ENCODE measurements around the gene MESP2.
"Not testable (repeated sequence)": the region's sequence is repeated elsewhere in the genome, so short reads cannot be mapped to it uniquely, and the experiment has no call there.

Gene MESP2

DNA sequence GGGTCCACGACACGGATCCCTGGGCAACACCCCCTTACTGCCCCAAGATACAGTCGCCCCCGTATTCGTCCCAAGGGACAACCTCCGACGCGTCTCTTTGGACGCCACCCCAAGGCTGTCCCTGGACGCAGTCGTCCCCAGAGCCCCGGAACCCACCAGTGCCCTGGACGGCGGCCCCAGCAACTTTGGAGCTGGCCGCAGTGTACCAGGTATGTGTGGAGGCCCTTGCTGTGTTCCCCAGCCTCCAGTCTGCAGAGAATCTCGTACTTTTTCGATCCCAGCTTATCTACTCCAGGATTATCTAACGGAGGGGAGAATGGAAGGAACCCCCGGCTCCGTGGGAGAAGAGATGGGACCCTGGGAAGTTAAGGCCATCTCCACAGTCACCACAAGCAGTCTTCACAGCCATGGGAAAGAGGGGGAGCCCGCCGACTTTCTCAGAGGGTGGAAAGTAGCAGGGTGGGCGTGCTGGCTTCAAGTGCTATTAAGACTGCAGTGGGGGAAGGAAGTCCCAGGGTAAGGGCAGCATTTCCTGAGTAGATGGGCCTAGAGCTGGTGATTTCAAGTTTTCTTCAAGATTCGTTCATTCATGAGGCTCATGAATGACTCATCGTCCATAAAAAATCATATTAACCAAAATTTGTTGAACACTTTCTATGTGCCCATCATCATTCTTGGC, 1.1 kb downstream of the MESP2 start:
- in situ Hi-C loops (cut with MboI; ENCODE audit: low sequenced_read_pairs), result no loop called here

DNA sequence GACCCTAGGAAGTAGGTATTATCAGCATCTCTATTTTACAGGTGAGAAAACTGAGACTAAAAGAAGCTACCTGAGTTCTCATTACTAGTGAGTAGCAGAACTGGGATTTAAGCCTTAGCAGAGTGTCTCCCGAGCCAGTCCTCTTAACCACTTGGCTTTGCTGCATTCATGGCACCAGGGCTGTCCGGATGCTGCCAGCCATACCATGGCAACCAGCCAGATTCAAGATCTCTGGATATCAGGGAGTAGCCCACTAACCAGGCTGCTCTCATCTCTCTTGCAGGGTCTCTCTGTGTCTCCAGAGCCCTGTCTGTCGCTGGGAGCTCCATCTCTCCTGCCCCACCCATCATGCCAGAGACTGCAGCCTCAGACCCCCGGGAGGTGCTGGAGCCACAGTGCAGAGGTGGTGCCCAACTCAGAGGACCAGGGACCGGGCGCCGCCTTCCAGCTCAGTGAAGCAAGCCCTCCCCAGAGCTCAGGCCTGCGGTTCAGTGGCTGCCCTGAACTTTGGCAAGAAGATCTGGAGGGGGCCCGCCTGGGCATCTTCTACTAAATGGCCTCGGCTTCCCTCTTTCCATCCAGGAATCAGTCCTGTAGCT, 1.7 kb downstream of the MESP2 start:
- in situ Hi-C loops (cut with MboI; ENCODE audit: low sequenced_read_pairs), result no loop called here

DNA sequence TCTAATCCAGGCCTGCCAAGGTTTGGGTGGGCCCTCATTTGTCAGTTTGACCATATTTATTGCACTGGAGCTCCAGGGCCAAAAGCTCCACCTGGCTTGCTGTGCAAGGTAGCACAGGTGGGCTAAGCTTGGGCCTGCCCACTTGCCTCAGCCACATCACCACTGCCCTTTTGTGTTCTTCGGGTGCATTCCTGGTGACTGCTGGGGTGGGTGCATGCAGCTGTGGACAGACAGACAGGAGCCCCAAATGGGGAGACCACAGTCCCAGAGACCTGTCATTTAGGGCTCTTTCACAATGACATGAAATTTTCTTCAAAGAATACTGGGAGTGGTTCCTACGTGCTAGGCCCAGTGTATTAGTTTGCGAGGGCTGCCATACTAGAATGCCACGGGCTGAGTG, 2.7 kb downstream of the MESP2 start:
- in situ Hi-C loops (cut with MboI; ENCODE audit: low sequenced_read_pairs), result no loop called here

DNA sequence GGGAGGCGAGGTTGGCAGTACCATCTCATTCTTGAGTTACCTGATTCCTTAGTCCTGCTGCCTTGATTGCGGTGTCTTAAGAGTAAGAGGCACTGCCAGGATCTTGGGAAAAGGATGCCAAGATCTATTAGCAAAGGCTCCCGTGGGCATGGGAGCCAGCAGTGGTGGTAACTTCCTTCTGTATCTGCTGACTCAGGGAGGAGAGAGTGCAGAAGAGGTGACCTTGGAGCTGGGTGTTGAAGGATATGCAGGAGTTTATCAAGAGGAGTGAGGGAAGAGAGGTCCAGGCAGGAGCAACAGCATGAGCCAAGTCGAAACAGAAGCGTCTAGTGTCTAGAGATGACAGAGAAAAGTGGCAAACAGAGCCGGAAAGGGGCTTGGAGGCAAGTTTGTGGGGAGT, 4.5 kb downstream of the MESP2 start:
- in situ Hi-C loops (cut with MboI; ENCODE audit: low sequenced_read_pairs), result no loop called here

DNA sequence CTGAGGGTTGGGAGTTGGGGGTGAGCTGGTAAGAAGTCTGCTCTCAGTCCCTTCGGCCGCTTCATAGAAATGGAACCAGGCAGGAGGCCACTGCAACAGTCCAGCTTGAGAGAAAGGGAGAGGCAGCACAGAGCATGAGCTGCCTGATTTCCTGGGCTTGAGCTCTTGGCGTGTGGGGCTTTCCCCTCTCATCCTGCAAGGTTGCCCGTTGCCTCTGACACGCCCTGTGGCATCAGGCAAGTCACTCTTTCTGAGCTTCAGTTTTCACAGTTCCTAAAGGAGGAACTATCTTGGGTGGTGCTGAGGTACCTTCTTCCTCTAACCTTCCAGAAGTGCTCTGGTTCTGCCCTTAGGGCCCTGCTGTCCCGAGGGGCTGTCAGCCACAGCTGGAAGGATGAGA, 4.9 kb downstream of the MESP2 start:
- in situ Hi-C loops (cut with MboI; ENCODE audit: low sequenced_read_pairs), result no loop called here

DNA sequence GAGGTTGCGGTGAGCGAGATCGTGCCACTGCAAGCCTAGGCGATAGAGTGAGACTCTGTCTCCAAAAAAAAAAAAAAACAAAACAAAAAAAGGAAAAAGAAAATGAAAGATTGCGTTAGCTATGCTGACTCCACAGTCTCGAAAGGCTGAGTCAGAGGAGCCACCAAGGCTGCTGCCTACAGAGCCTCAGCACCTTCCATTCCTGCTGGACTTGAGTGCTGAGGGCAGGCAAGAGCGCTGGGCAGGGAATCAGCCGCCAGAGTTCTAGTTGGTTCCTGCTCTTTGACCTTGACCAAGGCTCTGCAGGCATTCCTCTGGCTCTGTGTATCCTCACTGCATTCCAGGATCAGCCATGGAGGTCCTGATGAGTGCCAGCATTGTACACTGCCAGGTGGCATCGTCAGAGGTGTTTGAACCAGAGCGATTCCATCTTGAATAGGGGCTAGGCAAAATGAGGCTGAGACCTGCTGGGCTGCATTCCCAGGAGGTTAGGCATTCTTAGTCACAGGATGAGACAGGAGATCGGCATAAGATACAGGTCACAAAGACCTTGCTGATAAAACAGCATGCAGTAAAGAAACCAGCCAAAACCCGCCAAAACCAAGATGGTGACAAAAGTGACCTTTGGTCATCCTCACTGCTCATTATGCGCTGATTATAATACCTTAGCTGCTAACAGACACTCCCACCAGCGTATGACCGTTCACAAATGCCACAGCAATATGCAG, 5.9 kb downstream of the MESP2 start:
- in situ Hi-C loops (cut with MboI; ENCODE audit: low sequenced_read_pairs), result no loop called here

DNA sequence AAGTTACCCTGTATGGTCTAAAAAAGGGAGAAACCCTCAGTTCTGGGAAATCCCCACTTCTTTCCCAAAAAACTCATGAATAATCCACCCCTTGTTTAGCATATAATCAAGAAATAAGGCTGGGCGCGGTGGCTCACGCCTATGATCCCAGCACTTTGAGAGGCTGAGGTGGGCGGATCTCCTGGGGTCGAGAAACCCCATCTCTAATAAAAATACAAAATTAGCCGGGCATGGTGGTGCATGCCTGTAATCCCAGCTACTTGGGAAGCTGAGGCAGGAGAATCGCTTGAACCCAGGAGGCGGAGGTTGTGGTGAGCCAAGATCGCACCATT, 6.5 kb downstream of the MESP2 start:
- in situ Hi-C loops (cut with MboI; ENCODE audit: low sequenced_read_pairs), result not testable (repeated sequence)

DNA sequence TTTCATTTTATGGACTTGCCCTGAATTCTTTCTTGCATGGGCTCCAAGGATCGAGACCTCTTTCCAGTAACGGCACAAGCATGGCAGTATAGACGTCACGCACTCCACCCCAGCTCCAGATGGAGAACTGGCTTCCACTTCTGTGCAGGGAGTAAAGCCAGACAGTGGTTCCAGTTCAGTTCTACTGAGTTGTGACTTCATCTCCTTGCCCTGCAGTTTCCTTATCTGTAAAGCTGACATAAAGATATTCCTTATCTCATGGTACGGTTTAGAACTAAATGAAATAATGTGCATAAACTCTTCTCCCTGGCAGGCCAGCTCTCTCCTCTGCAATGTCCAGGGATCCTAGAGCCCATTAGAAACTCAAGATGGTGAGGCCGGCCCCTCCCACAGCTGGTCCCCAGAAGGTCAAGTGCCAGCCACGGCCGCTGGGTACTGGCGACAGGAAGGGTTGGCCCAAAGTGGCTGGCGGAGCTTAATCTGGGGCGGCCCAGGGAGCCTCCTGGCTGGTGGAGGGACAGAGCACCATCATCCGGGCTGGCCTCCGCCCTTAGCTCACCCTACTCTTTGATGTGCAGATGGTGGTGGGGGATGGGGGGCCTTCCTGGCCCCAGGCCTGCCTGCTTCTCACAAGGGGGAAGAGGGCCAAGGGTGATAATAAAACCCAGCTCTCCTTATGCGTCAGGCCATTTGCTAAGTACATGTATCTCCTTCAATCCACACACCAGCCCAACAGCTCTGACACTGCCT, 7.2 kb downstream of the MESP2 start:
- in situ Hi-C loops (cut with MboI; ENCODE audit: low sequenced_read_pairs), result no loop called here

DNA sequence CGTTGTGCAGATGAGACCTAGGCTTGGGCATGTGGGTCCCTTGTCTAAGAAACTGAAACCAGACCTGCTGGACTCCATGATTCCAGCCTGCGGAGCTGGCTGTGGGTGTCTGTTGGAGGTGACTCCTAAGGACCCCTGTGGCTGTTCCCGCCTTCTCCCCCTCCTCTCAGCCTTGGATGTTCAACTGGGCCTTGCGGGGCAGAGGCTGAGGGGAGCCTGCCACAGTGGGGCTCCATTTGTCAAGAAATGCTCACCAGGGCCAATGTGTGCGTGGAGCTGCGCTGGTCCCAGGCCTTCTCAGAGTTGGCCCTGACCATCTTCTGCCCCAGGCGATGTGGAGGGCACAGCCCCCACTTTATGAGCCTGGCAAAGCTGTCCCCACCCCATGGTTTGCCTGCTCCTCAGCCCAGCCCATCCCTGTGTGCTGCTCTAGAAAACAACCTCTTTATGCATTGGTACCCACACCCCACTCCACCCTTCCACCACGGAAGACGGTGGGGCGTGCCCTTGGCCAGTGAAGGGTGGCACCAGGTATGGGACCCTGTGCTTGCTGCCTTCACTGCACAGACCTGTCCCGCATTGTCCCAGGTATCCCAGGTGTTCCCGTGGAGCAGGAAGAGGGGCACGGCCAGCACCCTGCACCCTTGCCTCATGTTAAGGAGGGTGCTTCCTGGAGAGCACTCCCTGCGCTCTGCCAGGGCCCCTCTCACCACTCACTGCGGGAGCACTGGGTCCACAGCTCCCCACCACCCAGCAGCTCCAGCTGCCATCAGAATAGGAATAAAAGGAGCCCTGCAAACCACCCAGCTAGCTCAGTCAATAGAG, 7.9 kb downstream of the MESP2 start:
- in situ Hi-C loops (cut with MboI; ENCODE audit: low sequenced_read_pairs), result no loop called here

DNA sequence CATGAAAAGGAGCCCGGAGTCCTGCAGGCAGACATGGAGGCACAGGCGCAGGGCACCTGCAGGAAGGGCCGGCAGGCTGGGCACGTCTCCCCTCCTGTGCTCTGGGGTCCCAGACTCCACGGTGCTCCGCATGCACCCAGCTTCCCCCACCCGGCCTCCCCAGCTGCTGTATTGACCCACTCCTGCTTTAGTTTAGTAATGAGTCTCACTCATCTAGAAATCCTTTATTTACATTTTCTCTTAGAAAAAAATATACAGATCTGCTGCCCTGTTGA, 8.5 kb downstream of the MESP2 start:
- in situ Hi-C loops (cut with MboI; ENCODE audit: low sequenced_read_pairs), result no loop called here

DNA sequence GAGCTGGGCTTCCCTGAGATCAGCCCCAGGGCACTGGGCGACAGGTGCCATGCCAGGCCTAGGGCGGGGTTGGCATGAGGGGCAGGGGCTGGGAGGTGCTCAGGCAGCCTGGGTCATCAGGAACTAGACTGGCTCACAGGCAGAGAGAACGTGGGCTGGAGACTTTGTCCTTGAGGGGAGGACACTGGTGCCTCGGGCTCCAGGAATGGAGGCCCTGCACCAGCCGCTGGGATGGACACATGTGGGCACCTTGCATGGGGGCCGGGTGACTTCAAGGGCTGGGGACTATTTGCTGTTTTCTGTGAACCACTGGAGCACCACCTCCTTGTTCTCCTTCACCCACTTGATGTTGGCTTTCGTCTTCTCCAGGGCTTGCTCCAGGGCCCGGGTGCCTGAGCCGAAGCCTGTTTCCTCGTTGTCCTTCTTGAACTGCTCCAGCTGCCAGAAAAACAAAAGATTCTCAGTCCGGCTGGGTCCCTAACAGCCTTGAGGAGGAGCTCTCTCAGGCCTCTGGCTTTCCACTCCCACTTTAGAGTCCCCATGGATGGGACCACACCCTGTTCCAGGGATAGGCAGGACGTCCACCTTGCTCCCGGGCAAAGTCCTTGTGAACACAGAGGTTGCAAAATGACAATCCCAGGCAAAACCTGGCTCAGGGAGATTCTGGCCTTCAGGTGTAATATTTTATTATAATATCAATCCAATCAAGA, 9.1 kb downstream of the MESP2 start:
- in situ Hi-C loops (cut with MboI; ENCODE audit: low sequenced_read_pairs), result no loop called here

DNA sequence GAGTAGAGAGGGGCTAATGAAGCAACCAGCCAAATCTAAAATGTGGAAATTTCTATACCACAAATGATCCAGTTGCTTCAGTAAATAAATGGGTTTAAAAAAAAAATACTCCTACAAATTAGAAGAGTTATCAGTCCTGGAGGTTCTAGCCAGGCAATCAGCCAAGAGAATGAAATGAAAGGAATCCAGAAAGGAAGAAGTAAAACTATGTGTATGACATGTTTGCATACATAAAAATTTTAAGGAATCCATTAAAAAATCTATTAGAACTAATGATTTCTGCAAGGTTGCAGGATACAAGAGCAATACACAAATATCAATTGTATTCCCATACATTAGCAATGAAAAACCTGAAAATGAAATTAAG, 9.6 kb downstream of the MESP2 start:
- in situ Hi-C loops (cut with MboI; ENCODE audit: low sequenced_read_pairs), result no loop called here

DNA sequence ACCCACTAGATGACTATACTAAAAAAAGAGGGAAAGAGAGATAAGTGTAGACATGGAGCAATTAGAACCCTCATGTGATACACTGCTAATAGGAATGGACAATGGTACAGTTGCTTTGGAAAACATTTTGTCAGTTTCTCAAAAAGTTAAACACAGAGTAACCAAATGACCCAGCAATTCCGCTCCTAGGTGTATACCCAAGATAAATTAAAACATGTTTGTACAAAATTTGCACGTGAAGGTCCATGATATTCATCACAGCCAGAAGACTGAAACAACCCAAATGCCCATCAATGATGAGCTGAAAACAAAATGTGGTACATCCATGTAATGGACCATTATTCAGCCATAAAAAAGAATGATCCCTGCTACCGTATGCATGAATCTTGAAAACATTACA, 11.8 kb downstream of the MESP2 start:
- in situ Hi-C loops (cut with MboI; ENCODE audit: low sequenced_read_pairs), result no loop called here

DNA sequence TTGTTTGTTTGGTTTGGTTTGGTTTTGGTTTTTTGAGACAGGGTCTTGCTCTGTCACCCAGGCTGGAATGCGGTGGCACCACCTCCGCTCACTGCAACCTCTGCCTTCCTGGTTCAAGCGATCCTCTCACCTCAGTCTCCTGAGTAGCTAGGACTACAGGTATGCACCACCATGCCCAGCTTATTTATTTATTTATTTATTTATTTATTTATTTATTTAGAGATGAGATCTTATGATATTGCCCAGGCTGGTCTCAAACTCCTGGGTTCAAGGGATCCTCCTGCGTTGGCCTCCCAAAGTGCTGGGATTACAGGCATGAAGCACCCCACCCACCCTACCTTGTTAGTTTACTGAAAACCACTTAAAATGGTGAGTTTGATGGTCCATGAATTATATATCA, 12.5 kb downstream of the MESP2 start:
- in situ Hi-C loops (cut with MboI; ENCODE audit: low sequenced_read_pairs), result not testable (repeated sequence)

DNA sequence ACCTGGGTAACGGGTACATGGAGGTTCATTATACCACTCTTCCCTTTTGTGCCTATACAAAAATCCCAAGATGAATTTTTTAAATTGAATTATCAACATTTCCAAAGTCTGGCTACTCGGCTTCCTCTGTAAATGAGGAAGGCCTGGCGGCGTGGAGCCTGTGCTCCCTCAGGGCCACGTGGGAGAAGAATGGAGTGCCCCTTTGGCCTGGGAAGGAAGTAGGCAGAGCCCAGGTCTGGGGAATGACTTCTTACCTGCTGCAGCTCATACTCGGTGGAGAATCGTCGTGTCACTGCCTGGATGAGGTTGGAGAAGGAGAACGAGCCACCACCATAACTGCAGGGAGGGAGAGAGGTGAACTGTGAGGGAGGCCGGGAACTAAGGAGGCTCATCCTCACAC, 14.1 kb downstream of the MESP2 start:
- in situ Hi-C loops (cut with MboI; ENCODE audit: low sequenced_read_pairs), result no loop called here

DNA sequence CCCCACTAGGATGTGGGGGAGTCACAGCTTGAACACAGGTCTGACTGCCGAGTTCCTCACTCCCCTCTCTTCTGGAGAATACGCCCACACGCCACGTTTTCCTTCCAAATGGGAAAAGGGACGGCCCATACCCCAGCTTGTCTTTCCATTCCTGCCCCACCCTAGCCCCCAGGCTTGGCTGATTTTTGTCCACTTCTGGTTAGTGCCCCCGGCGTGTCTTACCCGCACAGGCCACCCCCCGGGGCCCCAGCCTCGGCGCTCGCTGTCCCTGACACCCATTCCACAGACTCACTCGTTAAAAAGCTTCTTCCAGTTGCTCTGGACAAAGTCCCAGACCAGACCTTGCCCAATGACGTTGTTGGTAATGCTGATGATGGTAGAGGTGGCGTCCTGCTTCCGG, 14.5 kb downstream of the MESP2 start:
- in situ Hi-C loops (cut with MboI; ENCODE audit: low sequenced_read_pairs), result no loop called here

DNA sequence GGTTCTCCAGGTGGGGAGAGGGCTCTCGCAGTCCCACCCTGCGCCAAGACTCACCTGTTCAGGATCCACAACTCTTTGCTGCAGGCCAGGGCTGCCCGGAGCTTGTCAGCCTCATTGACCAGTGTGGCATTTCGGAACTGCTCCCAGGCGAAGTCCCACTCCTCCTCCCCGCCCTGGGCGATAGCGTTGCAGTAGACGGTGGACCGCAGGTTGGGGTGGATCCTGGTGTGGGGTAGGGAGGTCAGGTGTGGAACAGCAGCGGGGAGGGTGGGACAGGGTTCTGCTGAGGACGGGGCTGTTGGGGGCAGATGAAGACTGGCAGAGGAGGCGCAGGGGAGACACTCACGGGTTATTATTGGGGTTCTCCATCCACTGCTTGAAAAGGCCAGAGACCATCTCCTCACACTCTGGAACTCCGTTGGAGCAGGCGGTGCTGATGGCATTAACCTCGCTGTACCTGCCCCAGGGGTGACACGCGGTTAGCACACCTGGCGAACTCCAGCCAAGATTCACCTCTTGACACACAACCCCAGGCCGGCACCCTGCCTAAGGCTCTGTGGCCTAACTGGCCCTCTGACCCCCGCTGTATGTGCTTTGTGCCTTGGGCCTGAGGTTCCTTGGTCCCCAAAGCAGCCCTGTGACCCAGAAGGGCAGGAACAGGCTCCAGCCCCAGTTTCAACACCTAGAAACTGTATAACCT, 16.1 kb downstream of the MESP2 start:
- in situ Hi-C loops (cut with MboI; ENCODE audit: low sequenced_read_pairs), result no loop called here

DNA sequence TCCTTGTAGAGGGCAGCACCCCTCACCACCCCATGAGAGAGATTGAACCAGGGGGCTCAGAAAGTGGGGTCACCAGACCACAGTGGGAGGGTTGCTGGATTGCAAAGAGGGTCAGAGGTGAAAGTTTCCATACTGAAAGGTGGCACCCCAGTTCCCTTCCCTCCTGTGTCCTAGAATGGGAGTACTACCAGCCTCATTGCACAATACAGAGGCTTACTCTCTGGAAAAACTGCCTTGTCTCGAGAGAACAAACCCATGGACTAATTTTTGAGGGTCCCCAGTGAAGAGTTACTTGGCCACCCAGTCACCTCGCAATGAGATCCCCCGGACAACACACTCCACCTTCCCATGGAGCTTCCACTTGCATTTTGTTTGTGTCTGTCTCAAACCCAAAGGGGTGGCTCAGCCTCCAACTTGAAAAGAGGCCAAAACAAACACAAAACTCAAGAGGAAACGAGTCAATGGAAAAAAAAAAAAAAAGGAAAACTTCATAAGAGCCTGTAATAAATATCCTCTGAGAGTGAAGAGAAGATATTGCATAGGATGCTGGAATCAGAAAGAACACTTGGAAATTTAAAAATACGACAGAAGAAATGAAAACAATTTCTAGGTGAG, 18.6 kb downstream of the MESP2 start:
- in situ Hi-C loops (cut with MboI; ENCODE audit: low sequenced_read_pairs), result no loop called here

DNA sequence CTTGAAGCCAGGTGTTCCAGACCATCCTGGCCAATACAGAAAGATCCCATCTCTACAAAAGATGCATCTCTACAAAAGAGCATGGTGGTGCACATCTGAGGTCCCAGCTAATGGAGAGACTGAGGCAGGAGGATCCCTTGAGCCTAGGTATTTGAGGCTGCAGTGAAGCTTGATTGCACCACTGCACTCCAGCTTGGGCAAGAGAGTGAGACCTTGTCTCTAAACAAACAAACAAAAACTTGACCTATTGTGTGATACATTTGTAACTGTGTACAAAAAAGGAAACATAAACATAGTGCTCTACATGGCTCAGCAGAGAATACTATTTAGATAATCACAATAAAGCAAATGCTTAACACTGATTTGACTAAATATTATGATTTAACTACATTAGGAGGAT, 19.9 kb downstream of the MESP2 start:
- in situ Hi-C loops (cut with MboI; ENCODE audit: low sequenced_read_pairs), result no loop called here

Data from hTERT RPE-1 (cell line).